Brain microvascular endothelial cell (primary cell): ENCODE data around the gene SPX.

Source experiments
- DNase-seq: peaks from one replicate; pipeline ENCODE4 v3.0.0-alpha.2; 2020
- H3K27ac ChIP-seq: fragments of 250-450 bp; sonication (Bioruptor Pico); 2 replicates; pipeline ENCODE4 v1.5.1; 2020; ENCODE audit warnings: mild to moderate bottlenecking, moderate library complexity
- H3K27me3 ChIP-seq: fragments of 250-450 bp; sonication (Bioruptor Pico); replicated peaks from 2 replicates; pipeline ENCODE4 v1.5.1; 2020; ENCODE audit warnings: mild to moderate bottlenecking
- H3K36me3 ChIP-seq: fragments of 250-450 bp; sonication (Bioruptor Pico); replicated peaks from 2 replicates; pipeline ENCODE4 v1.5.1; 2020; ENCODE audit warnings: mild to moderate bottlenecking
- H3K4me3 ChIP-seq: 2 replicates; pipeline ENCODE4 v1.5.1; 2011; ENCODE audit warnings: low read depth, mild to moderate bottlenecking, control low read depth, low read length, moderate library complexity
- in situ Hi-C: cut with HindIII; loops from 2 replicates; pipeline ENCODE4 v1.10.0; 2017; ENCODE audit warnings: low sequenced_read_pairs, low pct_ligation_motif_present
- TF ChIP-seq, protein P1 (sequence below): IDR thresholded peaks from 2 replicates; pipeline ENCODE4 v1.5.1; 2011; ENCODE audit warnings: low read depth, mild to moderate bottlenecking, moderate library complexity, low read length, control low read depth, inconsistent platforms; ENCODE audit errors: missing control alignments

Gene SPX

DNA sequence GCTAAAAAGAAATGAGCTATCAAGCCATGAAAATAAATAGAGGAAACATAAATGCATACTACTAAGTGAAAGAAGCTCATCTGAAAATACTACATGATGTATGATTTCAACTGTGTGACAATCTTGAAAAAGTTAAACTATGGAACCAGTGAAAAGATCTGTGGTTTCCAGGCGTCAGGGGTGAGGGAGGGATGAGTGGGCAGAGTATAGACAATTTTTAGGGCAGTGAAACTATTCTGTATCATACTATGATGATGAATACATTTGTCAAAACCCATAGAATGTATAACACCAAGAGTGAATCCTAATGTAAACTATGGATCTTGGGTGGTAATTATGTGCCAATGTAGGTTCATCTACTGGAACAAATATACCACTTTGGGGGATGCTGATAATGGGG lies 21.3 kb downstream of the SPX start:
- Histone ChIP-seq H3K4me3 (no peak overlapping the region), H3K27ac (no peak overlapping the region), H3K36me3 (no peaks in the 10 kb centered on the region), H3K27me3 (no peaks in the 10 kb centered on the region)
- TF ChIP-seq, protein P1, sequence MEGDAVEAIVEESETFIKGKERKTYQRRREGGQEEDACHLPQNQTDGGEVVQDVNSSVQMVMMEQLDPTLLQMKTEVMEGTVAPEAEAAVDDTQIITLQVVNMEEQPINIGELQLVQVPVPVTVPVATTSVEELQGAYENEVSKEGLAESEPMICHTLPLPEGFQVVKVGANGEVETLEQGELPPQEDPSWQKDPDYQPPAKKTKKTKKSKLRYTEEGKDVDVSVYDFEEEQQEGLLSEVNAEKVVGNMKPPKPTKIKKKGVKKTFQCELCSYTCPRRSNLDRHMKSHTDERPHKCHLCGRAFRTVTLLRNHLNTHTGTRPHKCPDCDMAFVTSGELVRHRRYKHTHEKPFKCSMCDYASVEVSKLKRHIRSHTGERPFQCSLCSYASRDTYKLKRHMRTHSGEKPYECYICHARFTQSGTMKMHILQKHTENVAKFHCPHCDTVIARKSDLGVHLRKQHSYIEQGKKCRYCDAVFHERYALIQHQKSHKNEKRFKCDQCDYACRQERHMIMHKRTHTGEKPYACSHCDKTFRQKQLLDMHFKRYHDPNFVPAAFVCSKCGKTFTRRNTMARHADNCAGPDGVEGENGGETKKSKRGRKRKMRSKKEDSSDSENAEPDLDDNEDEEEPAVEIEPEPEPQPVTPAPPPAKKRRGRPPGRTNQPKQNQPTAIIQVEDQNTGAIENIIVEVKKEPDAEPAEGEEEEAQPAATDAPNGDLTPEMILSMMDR: no peak
- DNase-seq: no peak
- in situ Hi-C loops: no loop called here

DNA sequence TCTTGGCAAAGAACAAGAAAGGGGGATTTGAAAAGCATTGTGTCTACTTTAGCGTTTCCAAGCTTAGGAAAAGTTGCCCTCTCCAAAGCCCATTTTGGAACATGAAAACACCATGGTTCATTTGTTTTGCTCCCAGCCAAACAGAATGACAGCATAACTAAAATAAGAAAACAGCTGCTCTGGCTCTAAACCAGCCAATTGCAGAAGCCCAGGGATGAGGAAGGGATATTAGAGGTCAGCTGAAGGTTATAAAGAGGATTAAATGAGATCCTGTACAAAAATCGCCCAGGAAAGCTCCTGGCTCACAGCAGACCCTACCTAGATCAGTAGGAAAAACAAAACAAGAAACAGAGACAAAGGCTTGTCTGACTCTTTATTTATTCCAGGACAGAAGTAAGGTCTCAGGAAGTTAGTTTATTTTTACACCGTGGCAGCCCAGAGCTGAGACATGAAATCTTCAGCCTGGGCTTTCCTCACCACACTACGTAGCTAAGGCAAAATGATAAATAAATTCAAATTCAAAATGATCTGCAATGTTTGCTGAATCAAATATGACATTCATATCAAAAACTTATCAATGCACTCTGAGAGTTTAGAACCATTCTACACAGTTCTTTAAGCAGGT lies 25.9 kb downstream of the SPX start:
- in situ Hi-C loops: no loop called here
- H3K27me3 ChIP-seq: no peaks in the 10 kb centered on the region
- H3K27ac ChIP-seq: no peak overlapping the region
- no peak overlapping the region for H3K4me3 ChIP-seq
- DNase-seq: no peak
- no peaks in the 10 kb centered on the region for H3K36me3 ChIP-seq
- TF ChIP-seq, protein P1: no peak

DNA sequence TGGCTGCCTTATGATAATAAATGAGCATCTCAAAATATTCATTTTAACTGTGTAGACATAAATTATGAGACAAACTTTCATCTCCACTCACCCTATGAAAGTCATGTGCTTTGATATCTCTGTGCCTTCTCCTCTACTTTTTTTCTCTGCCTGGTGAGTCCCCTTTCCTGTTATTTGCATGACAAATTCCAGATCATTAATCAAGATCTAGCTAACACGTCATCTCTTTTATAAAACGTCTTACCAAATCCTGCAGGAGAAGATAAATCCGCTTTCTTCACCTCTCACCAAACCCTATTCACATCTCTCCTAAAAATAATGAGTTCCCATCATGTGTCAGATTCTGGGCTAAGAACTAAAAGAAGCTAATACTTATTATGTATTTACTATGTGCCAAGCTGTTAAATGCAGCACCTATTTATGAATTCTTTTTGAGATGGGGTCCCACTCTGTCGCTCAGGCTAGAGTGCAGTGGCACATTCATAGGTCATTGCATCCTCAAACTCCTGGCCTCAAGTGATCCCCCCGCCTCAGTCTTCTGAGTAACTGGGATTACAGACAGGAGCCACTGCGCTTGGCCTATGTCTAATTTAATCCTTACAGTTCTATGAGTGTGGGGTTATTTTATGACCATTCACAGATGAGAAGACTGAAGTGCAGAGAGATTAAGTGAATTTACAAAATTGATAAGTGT lies 26.7 kb downstream of the SPX start:
- Histone ChIP-seq H3K36me3 (no peaks in the 10 kb centered on the region), H3K27ac (no peak overlapping the region), H3K27me3 (no peaks in the 10 kb centered on the region), H3K4me3 (no peak overlapping the region)
- TF ChIP-seq, protein P1: no peak
- DNase-seq: no peak
- in situ Hi-C loops: no loop called here

DNA sequence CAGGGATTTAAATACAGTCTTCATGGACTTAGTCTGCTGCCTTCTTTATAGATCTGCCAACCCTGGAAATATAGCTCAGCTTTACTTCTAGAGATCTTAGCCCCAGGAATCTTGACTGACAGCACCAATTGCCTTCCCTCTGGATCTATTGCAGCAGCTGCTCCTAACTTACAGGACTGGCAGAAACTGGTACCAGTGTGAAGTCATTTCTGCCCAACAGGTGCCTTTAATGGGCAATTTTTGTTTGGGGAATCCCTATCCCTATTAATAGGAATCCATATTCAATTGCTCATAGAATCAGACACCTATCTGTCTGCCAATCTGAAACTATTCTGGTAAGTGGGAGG lies 27.2 kb downstream of the SPX start:
- H3K36me3 ChIP-seq: no peaks in the 10 kb centered on the region
- no peak overlapping the region for H3K27ac ChIP-seq
- in situ Hi-C loops: no loop called here
- no peak overlapping the region for H3K4me3 ChIP-seq
- H3K27me3 ChIP-seq: no peaks in the 10 kb centered on the region
- TF ChIP-seq, protein P1: no peak
- no peak for DNase-seq

DNA sequence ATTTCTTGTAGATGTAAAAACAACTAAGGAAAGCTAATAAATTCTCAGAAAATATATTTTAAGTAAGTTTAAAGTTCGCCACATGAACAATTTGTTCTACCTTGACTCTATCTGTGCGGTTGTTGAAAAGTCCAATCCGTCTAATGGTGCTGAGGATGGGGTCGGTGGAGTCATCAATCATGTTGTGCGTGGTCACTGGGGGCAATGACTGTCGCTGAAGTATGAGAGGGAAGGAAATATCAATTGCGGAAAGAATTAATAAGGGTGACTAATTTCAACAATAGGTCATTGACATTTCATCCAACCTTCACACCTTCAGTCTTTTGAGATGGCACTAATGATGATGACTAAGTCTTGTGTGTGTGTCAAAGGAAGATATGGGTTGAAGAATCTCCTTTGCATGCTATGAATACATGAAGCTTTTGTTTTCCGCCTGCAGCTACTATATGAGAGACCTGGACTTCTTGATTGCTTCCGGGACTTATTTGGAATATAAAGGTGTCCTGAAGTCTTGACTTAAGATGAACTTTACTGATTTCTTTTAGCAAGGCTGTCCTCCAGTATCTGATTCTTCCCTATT lies 32.1 kb downstream of the SPX start:
- TF ChIP-seq, protein P1: no peak
- Histone ChIP-seq H3K27me3 (no peaks in the 10 kb centered on the region), H3K4me3 (no peak overlapping the region), H3K36me3 (no peaks in the 10 kb centered on the region), H3K27ac (no peak overlapping the region)
- in situ Hi-C loops: no loop called here
- DNase-seq: no peak
